Measurements from ENCODE around the gene QRFPR. TPM values are rescaled to one million over a fixed set of nuclear protein-coding genes. Genes with fewer than 3 reads are reported as not detected.

The QRFPR gene
- total RNA-seq, 1 donor from 2014 or later: 0.21 TPM

DNA sequence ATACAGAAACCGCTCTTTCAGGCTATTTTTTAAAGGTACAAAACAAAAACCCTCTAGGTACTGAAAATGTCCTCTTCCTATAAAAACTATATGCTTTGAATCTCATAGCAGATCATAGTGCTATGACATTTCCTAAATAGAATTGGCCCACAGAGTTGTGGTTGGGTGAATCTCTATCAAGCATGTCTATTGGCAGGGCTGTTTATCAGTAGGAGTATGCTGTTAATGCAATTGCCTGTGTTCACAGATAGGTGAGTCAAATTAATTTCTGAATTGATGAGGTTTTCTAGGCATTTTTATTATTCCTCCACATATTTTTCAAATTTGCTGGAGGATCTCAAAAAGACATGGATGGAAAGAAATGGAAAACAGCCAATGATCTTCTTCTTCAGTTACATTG, 73.9 kb downstream of the QRFPR start:
- Histone ChIP-seq H3K36me3 (no peaks in the 10 kb centered on the region), H3K27me3 (no peaks in the 10 kb centered on the region), H3K9me3 (no peaks in the 10 kb centered on the region), H3K4me3 (no peak overlapping the region), H3K4me1 (no peaks in the 10 kb centered on the region), H3K27ac (no peak overlapping the region)
- intact Hi-C loops (cut with DNase I): no loop called here
- DNase-seq (ENCODE audit: low spot score in 2 of 2): no peak
- TF ChIP-seq CTCF (IDR thresholded peaks at IDR 0.05): no peak

GRCh38 chr4:121304893-121305292, 75.9 kb downstream of the QRFPR start:
- no peak for TF ChIP-seq CTCF (IDR thresholded peaks at IDR 0.05)
- Histone ChIP-seq H3K4me3 (no peak overlapping the region), H3K27ac (no peak overlapping the region), H3K36me3 (no peaks in the 10 kb centered on the region), H3K27me3 (no peaks in the 10 kb centered on the region), H3K4me1 (no peaks in the 10 kb centered on the region), H3K9me3 (no peaks in the 10 kb centered on the region)
- intact Hi-C loops (cut with DNase I): no loop called here
- no peak for DNase-seq (ENCODE audit: low spot score in 2 of 2)

GRCh38 chr4:121299367-121299766, 81.5 kb downstream of the QRFPR start:
- Histone ChIP-seq H3K4me1 (no peaks in the 10 kb centered on the region), H3K36me3 (no peaks in the 10 kb centered on the region), H3K9me3 (no peaks in the 10 kb centered on the region), H3K4me3 (no peak overlapping the region), H3K27ac (no peak overlapping the region), H3K27me3 (no peaks in the 10 kb centered on the region)
- TF ChIP-seq CTCF (IDR thresholded peaks at IDR 0.05): no peak
- intact Hi-C loops (cut with DNase I): no loop called here
- DNase-seq (ENCODE audit: low spot score in 2 of 2): no peak

DNA sequence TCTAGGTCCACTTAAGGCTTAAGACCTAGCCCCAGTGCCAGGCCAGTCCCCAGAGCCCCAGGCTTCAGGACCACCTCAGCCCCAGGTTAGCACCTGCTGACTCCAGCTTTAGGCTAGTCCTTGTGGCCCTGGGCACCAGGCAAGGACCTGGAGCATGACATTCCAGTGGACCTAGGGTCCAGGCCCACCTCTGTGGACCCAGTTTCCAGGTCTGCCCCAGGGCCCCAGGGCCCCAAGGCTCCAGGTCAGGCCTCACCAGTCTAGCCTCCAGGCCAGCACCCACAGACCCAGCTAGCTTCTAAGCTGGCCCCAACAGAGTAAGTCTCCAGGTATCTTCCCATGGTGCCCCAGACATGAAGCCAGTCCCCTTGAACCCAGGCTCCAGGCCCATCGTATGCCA, 97.5 kb downstream of the QRFPR start:
- no peaks in the 10 kb centered on the region for H3K4me1 ChIP-seq
- H3K36me3 ChIP-seq: no peaks in the 10 kb centered on the region
- intact Hi-C loops (cut with DNase I): no loop called here
- DNase-seq (ENCODE audit: low spot score in 2 of 2): no peak
- H3K4me3 ChIP-seq: no peak overlapping the region
- no peaks in the 10 kb centered on the region for H3K9me3 ChIP-seq
- no peak for TF ChIP-seq CTCF (IDR thresholded peaks at IDR 0.05)
- no peaks in the 10 kb centered on the region for H3K27me3 ChIP-seq
- H3K27ac ChIP-seq: no peak overlapping the region

DNA sequence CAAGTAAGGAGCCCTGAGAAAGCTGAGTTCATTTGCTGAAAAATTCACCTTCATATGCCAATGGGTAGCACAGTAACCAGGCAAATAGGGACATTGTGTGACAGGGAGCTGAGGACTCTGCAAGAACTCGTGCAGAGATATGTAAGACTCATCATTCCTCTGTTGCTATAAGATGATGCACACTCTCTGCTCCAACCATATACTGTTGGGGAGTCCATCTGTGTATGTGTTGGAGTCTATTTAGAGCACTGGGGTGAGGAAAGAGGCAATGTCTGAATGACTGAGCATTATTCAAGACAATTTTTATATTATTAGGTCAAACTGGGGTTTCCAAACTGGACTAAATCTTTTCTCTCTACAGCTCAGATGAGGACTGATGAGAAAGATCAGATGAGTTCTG, 100.4 kb downstream of the QRFPR start:
- Histone ChIP-seq H3K4me1 (no peaks in the 10 kb centered on the region), H3K36me3 (no peaks in the 10 kb centered on the region)
- intact Hi-C loops (cut with DNase I): no loop called here

More for the DNA sequence above, 100.4 kb downstream of the QRFPR start:
- Histone ChIP-seq H3K27me3 (no peaks in the 10 kb centered on the region), H3K4me3 (no peak overlapping the region), H3K27ac (no peak overlapping the region), H3K9me3 (no peaks in the 10 kb centered on the region)
- TF ChIP-seq CTCF (IDR thresholded peaks at IDR 0.05): no peak
- DNase-seq (ENCODE audit: low spot score in 2 of 2): no peak
